Inferior parietal cortex (tissue), 1 donor: ENCODE measurements around the gene LRRC51.
"Not testable (repeated sequence)": the region's sequence is repeated elsewhere in the genome, so short reads cannot be mapped to it uniquely, and the experiment has no call there.

Experiments
- DNase-seq: peaks from one replicate; pipeline ENCODE4 v3.0.0-alpha.2; 2016; ENCODE audit errors: extremely low spot score

The LRRC51 gene

GRCh38 chr11:72105888-72106287 is 25.2 kb downstream of the LRRC51 start, which contains the start of gene TOMT:
TSS of gene TOMT (plus strand) at chr11:72105924. CDS start at chr11:72105952, 28 bp downstream.
- no peak for DNase-seq

GRCh38 chr11:72111300-72112142 is 30.9 kb downstream of the LRRC51 start:
- DNase-seq, result no peak

- DNase-seq, result peak; percentile 100
Observed at GRCh38 chr11:72112143-72112977, 31.7 kb downstream of the LRRC51 start, which contains the start of gene ANAPC15. TSS of gene ANAPC15 (minus strand) at chr11:72112695. CDS start at chr11:72111276, 1,419 bp downstream.

- DNase-seq, result no peak
Observed at GRCh38 chr11:72112978-72113808, 32.5 kb downstream of the LRRC51 start.

GRCh38 chr11:72114570-72114969 is 33.9 kb downstream of the LRRC51 start:
- no peak for DNase-seq

GRCh38 chr11:72116019-72116755 is 35.5 kb downstream of the LRRC51 start:
- no peak for DNase-seq

- no peak for DNase-seq
Observed at GRCh38 chr11:72119198-72119597, 38.5 kb downstream of the LRRC51 start.

GRCh38 chr11:72120930-72121329 is 40.3 kb downstream of the LRRC51 start:
- no peak for DNase-seq

GRCh38 chr11:72122607-72123006 is 42.0 kb downstream of the LRRC51 start:
- DNase-seq, result no peak

- no peak for DNase-seq
Observed at GRCh38 chr11:72123117-72123653, 42.5 kb downstream of the LRRC51 start.

GRCh38 chr11:72124046-72124445 is 43.4 kb downstream of the LRRC51 start:
- DNase-seq, result no peak

- no peak for DNase-seq
Observed at GRCh38 chr11:72125956-72126355, 45.3 kb downstream of the LRRC51 start.

- no peak for DNase-seq
Observed at GRCh38 chr11:72127923-72128322, 47.3 kb downstream of the LRRC51 start.

- DNase-seq, result no peak
Observed at GRCh38 chr11:72129381-72129780, 48.7 kb downstream of the LRRC51 start.

GRCh38 chr11:72132646-72133045 is 52.0 kb downstream of the LRRC51 start:
- no peak for DNase-seq

- not testable (repeated sequence) for DNase-seq
Observed at GRCh38 chr11:72135473-72135872, 54.8 kb downstream of the LRRC51 start, which contains the start of gene FOLR3. TSS of gene FOLR3 (plus strand) at chr11:72135725. CDS start at chr11:72135953, 228 bp downstream.

GRCh38 chr11:72135891-72136683 is 55.4 kb downstream of the LRRC51 start:
- DNase-seq, result no peak

GRCh38 chr11:72136684-72137262 is 56.1 kb downstream of the LRRC51 start:
- DNase-seq, result no peak

- no peak for DNase-seq
Observed at GRCh38 chr11:72138821-72139390, 58.3 kb downstream of the LRRC51 start.
